ENCODE measurements around the gene EMSY. TPM values are rescaled to one million over a fixed set of nuclear protein-coding genes. Genes with fewer than 3 reads are reported as not detected.

The EMSY gene
- total and polyA plus RNA-seq, 2 donors (not counting 3 experiments of a cell fraction or from before 2014, with no cell fraction given): 18.3 to 25.7 TPM

GRCh38 chr11:76496174-76496573 is 51.4 kb downstream of the EMSY start:
- Histone ChIP-seq H3K9ac (replicated peaks; ENCODE audit: extremely low read depth, insufficient read depth, low read length) (no peak overlapping the region), H2AFZ (ENCODE audit: low read depth, low read length) (no peak overlapping the region), H3K9me1 (replicated peaks; ENCODE audit: control insufficient read depth, extremely low read depth, insufficient read depth, low read length) (no peaks in the 10 kb centered on the region), H3K4me1 (ENCODE audit: control insufficient read depth, extremely low read depth, insufficient read depth, low read length) (no peaks in the 10 kb centered on the region), H3K4me2 (ENCODE audit: insufficient read depth, low read length) (no peak overlapping the region), H3K4me3 (replicated peaks in 1 of 3; ENCODE audit: insufficient read depth in 1 of 3, low read depth in 1 of 3, low read length in 3 of 3) (no peak overlapping the region), H3K36me3 (ENCODE audit: control insufficient read depth in 2 of 2, extremely low read depth in 1 of 2, insufficient read depth in 2 of 2, low read length in 2 of 2) (peaks cover 5 to 7% of the 10 kb centered on the region in 2 experiments), H3K79me2 (ENCODE audit: control insufficient read depth, insufficient read depth, low read length) (no peaks in the 10 kb centered on the region), H3K9me3 (replicated peaks; ENCODE audit: control insufficient read depth, insufficient read depth, low read length) (no peaks in the 10 kb centered on the region), H4K20me1 (replicated peaks; ENCODE audit: control insufficient read depth, extremely low read depth, insufficient read depth, low read length) (no peaks in the 10 kb centered on the region), H3K27me3 (ENCODE audit: control insufficient read depth in 2 of 2, insufficient read depth in 2 of 2, low read length in 2 of 2) (no peaks in the 10 kb centered on the region), H3K27ac (ENCODE audit: insufficient read depth, low read depth, low read length) (no peak overlapping the region)
- no TSS peak for BruUV-seq (replicated peaks)
- CTCF ChIA-PET: no interaction called here
- FAIRE-seq: no peak
- POLR2A ChIA-PET: no interaction called here
- dilution Hi-C loops (cut with MboI; ENCODE audit: extremely low pct_ligation_motif_present, low sequenced_read_pairs) (no loop called here), intact Hi-C loops (cut with micrococcal nuclease) (no loop called here)
- no peak for DNase-seq (ENCODE audit: low read depth, low spot score)
- no peak for TF ChIP-seq EZH2 (IDR thresholded peaks at IDR 0.05; ENCODE audit: borderline replicate concordance, low read depth, low read length, severe bottlenecking)
- no peak for TF ChIP-seq POLR2AphosphoS5 (IDR thresholded peaks at IDR 0.05; ENCODE audit: insufficient read depth, low read depth, low read length)
- TF ChIP-seq, protein P1, sequence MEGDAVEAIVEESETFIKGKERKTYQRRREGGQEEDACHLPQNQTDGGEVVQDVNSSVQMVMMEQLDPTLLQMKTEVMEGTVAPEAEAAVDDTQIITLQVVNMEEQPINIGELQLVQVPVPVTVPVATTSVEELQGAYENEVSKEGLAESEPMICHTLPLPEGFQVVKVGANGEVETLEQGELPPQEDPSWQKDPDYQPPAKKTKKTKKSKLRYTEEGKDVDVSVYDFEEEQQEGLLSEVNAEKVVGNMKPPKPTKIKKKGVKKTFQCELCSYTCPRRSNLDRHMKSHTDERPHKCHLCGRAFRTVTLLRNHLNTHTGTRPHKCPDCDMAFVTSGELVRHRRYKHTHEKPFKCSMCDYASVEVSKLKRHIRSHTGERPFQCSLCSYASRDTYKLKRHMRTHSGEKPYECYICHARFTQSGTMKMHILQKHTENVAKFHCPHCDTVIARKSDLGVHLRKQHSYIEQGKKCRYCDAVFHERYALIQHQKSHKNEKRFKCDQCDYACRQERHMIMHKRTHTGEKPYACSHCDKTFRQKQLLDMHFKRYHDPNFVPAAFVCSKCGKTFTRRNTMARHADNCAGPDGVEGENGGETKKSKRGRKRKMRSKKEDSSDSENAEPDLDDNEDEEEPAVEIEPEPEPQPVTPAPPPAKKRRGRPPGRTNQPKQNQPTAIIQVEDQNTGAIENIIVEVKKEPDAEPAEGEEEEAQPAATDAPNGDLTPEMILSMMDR (IDR thresholded peaks at IDR 0.05; ENCODE audit: extremely low read depth in 1 of 2, insufficient read depth in 1 of 2, low read depth in 1 of 2, low read length in 2 of 2): no peak

DNA sequence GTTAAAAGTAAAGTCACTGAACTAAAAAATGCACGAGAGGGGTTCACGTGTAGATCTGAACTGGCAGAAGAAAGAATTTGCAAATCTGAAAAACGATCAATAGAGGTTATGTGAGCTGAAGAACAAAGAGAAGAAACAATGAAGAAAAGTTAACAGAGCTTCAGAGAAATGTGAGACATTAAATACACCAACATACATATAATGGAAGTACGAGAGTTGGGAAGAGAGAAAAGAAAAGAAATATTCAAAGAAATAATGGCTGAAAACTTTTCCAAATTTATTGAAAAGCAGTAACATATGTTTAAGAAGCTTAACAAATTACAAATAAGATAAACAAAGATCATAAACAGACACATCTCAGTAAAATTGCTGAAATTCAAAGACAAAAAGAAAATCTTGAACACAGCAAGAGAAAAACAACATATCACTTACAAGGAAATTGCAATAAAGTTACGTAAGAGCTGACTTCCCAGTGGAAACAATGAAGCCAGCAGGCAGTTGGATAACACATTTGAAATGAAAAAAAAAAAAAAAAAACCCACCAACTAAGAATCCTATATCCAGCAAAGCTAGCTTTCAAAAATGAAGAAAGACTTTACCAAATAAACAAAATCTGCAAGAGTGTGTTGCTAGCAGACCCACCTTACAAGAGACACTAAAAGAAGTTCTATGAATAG is 56.8 kb downstream of the EMSY start:
- FAIRE-seq: no peak
- Histone ChIP-seq H3K27ac (ENCODE audit: insufficient read depth, low read depth, low read length) (no peak overlapping the region), H3K4me1 (ENCODE audit: control insufficient read depth, extremely low read depth, insufficient read depth, low read length) (no peaks in the 10 kb centered on the region), H3K9me3 (replicated peaks; ENCODE audit: control insufficient read depth, insufficient read depth, low read length) (no peaks in the 10 kb centered on the region), H3K36me3 (ENCODE audit: control insufficient read depth in 2 of 2, extremely low read depth in 1 of 2, insufficient read depth in 2 of 2, low read length in 2 of 2) (peaks cover 0 to 3% of the 10 kb centered on the region in 2 experiments), H3K9me1 (replicated peaks; ENCODE audit: control insufficient read depth, extremely low read depth, insufficient read depth, low read length) (no peaks in the 10 kb centered on the region), H3K9ac (replicated peaks; ENCODE audit: extremely low read depth, insufficient read depth, low read length) (no peak overlapping the region), H3K4me2 (ENCODE audit: insufficient read depth, low read length) (no peak overlapping the region), H3K79me2 (ENCODE audit: control insufficient read depth, insufficient read depth, low read length) (no peaks in the 10 kb centered on the region), H4K20me1 (replicated peaks; ENCODE audit: control insufficient read depth, extremely low read depth, insufficient read depth, low read length) (no peaks in the 10 kb centered on the region), H3K4me3 (replicated peaks in 1 of 3; ENCODE audit: insufficient read depth in 1 of 3, low read depth in 1 of 3, low read length in 3 of 3) (no peak overlapping the region), H2AFZ (ENCODE audit: low read depth, low read length) (no peak overlapping the region), H3K27me3 (ENCODE audit: control insufficient read depth in 2 of 2, insufficient read depth in 2 of 2, low read length in 2 of 2) (no peaks in the 10 kb centered on the region)
- no peak for TF ChIP-seq FOS (IDR thresholded peaks at IDR 0.05; ENCODE audit: borderline replicate concordance, insufficient read depth, low read length)
- no peak for TF ChIP-seq EZH2 (IDR thresholded peaks at IDR 0.05; ENCODE audit: borderline replicate concordance, low read depth, low read length, severe bottlenecking)
- TF ChIP-seq GATA2 (IDR thresholded peaks at IDR 0.05; ENCODE audit: insufficient read depth, insufficient read length, low read depth, low read length): no peak
- TF ChIP-seq POLR2A (IDR thresholded peaks at IDR 0.05; ENCODE audit: low read depth, low read length): no peak
- TF ChIP-seq JUN (IDR thresholded peaks at IDR 0.05; ENCODE audit: borderline replicate concordance, insufficient read depth, insufficient read length, low read depth): no peak
- TF ChIP-seq MYC (IDR thresholded peaks at IDR 0.05; ENCODE audit: low read depth, low read length): no peak
- no peak for TF ChIP-seq MAX (IDR thresholded peaks at IDR 0.05; ENCODE audit: insufficient read depth, insufficient read length)
- no peak for TF ChIP-seq POLR2AphosphoS5 (IDR thresholded peaks at IDR 0.05; ENCODE audit: insufficient read depth, low read depth, low read length)
- TF ChIP-seq, protein P1 (IDR thresholded peaks at IDR 0.05; ENCODE audit: extremely low read depth in 1 of 2, insufficient read depth in 1 of 2, low read depth in 1 of 2, low read length in 2 of 2): no peak
- DNase-seq (ENCODE audit: low read depth, low spot score): no peak
- dilution Hi-C loops (cut with MboI; ENCODE audit: extremely low pct_ligation_motif_present, low sequenced_read_pairs) (no loop called here), intact Hi-C loops (cut with micrococcal nuclease) (no loop called here)
- ChIA-PET POLR2A (no interaction called here), CTCF (interaction anchor here (1.2 kb wide), 1 partner anchor 11 kb away, joined by 5 read pairs; no protein-coding TSS in a partner anchor)
- no TSS peak for BruUV-seq (replicated peaks)

Data from endothelial cell of umbilical vein (primary cell).